Muscle layer of colon (tissue), 2 donors: ENCODE results near the gene BTBD8.

Experiments
- H3K27ac ChIP-seq: one replicate; pipeline ENCODE4 v1.7.0; 2013; ENCODE audit warnings: low read depth, mild to moderate bottlenecking, low read length, moderate library complexity
- H3K27me3 ChIP-seq, 2 donors: one replicate each; pipeline ENCODE4 v1.7.0; 2013; ENCODE audit warnings: low read length in 2 of 2, mild to moderate bottlenecking in 2 of 2; ENCODE audit not compliant: insufficient read depth in 2 of 2, control insufficient read depth in 1 of 2
- H3K36me3 ChIP-seq: one replicate; pipeline ENCODE4 v1.7.0; 2013; ENCODE audit warnings: mild to moderate bottlenecking, low read length; ENCODE audit not compliant: insufficient read depth
- H3K4me1 ChIP-seq: one replicate; pipeline ENCODE4 v1.7.0; 2013; ENCODE audit warnings: mild to moderate bottlenecking, low read length; ENCODE audit not compliant: insufficient read depth
- H3K4me3 ChIP-seq, 2 donors: one replicate each; pipeline ENCODE4 v1.7.0; 2013; ENCODE audit warnings: low read length in 2 of 2, low read depth in 1 of 2, mild to moderate bottlenecking in 1 of 2, moderate library complexity in 1 of 2
- H3K9ac ChIP-seq: one replicate; pipeline ENCODE4 v1.7.0; 2013; ENCODE audit warnings: low read length
- H3K9me3 ChIP-seq: one replicate; pipeline ENCODE4 v1.7.0; 2013; ENCODE audit warnings: mild to moderate bottlenecking, low read length
- donor health status: abdominal sarcoma.
- donor health status: Adenocarcinoma of cecum.

BTBD8 gene

DNA sequence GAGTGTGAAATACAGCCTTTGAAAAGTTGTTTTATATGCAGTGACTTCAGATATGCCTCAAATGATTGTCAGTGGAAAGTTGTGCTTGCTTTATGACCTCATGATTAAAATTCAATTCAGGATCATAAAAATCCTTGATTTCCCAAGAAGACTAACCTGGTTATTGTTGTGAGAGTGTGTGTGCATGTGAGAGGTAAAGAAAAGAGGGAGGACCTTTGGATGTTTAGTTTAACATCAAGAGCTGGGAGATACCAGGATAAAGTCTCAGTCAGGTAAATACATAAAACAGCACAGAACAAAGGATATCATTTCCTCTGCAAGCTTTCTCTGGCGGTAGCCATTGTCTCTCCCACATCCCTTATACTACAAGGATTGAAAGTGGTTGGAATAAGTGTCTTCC, 14.4 kb downstream of the BTBD8 start:
- H3K36me3 ChIP-seq: peaks cover 2% of the 10 kb centered on the region

DNA sequence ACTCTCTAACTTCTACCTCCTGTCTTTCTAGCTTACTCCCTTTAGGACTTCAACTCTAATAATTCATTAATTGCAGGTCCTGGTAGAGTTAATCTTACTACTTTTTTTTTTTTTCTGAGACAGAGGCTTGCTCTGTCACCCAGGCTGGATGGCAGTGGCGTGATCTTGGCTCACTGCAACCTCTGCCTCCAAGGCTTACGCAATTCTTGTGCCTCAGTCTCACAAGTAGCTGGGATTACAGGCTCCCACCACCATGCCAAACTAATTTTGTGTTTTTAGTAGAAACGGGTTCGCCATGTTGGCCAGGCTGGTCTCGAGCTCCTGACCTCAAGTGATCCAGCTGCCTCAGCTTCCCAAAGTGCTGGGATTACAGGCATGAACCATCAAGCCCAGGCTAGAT, 15.7 kb downstream of the BTBD8 start:
- Histone ChIP-seq H3K27ac (no peak overlapping the region), H3K9ac (no peak overlapping the region), H3K4me3 (no peak overlapping the region), H3K27me3 (no peaks in the 10 kb centered on the region), H3K9me3 (no peaks in the 10 kb centered on the region), H3K36me3 (no peaks in the 10 kb centered on the region), H3K4me1 (no peaks in the 10 kb centered on the region)

More for the DNA sequence above, 14.4 kb downstream of the BTBD8 start:
- H3K9me3 ChIP-seq: no peaks in the 10 kb centered on the region
- no peaks in the 10 kb centered on the region for H3K4me1 ChIP-seq
- no peak overlapping the region for H3K27ac ChIP-seq
- no peaks in the 10 kb centered on the region for H3K27me3 ChIP-seq
- no peak overlapping the region for H3K9ac ChIP-seq
- no peak overlapping the region for H3K4me3 ChIP-seq

DNA sequence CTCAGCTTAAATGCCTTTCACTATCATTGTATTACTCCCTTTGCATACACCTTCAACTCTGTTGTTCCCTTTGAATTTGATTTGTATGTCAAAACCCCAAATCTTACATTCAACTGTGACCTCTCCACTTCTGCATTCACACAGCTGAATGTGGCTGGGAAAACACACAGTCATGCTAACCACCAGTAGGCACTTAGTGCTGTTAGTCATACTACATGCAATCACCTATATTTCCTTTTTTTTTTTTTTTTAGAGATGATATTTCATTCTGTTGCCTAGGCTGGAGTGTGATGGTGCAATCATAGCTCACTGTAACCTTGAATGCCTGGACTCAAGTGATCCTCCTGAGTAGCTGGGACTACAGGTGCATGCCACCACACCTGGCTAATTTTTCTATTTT, 16.2 kb downstream of the BTBD8 start:
- Histone ChIP-seq H3K27me3 (no peaks in the 10 kb centered on the region), H3K4me1 (no peaks in the 10 kb centered on the region)

GRCh38 chr1:92105546-92106081, 25.5 kb downstream of the BTBD8 start:
- H3K9ac ChIP-seq: no peak overlapping the region
- no peak overlapping the region for H3K27ac ChIP-seq
- H3K4me1 ChIP-seq: no peaks in the 10 kb centered on the region
- H3K36me3 ChIP-seq: peaks cover 6% of the 10 kb centered on the region
- no peak overlapping the region for H3K4me3 ChIP-seq
- no peaks in the 10 kb centered on the region for H3K27me3 ChIP-seq
- H3K9me3 ChIP-seq: no peaks in the 10 kb centered on the region

More for the DNA sequence above, 16.2 kb downstream of the BTBD8 start:
- H3K27ac ChIP-seq: no peak overlapping the region
- H3K9ac ChIP-seq: no peak overlapping the region
- no peak overlapping the region for H3K4me3 ChIP-seq
- no peaks in the 10 kb centered on the region for H3K9me3 ChIP-seq
- H3K36me3 ChIP-seq: no peaks in the 10 kb centered on the region

DNA sequence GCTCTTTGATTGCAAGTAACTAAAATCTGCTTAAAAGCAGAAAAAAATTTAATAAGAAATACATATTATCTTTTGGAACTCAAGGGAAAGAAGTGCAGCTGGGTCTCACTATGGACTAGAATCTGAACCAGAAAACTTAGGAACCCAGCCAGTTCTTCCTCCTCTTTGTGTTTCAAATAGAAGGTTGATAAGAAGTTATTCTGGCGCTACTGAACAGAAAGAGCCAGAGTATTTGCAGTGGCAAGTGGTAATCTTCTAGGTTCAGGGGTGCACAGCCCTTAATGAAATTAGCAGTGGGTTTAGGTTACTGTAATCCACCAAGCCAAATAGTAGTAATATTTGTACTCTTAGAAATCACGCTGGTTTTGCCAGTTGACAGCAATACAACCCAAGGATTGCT, 28.5 kb downstream of the BTBD8 start:
- no peaks in the 10 kb centered on the region for H3K27me3 ChIP-seq
- no peak overlapping the region for H3K9ac ChIP-seq
- H3K36me3 ChIP-seq: no peaks in the 10 kb centered on the region
- H3K4me1 ChIP-seq: no peaks in the 10 kb centered on the region
- H3K27ac ChIP-seq: no peak overlapping the region
- H3K9me3 ChIP-seq: no peaks in the 10 kb centered on the region
- no peak overlapping the region for H3K4me3 ChIP-seq

GRCh38 chr1:92117526-92117925, 37.4 kb downstream of the BTBD8 start:
- Histone ChIP-seq H3K4me1 (no peaks in the 10 kb centered on the region), H3K27ac (no peak overlapping the region), H3K4me3 (no peak overlapping the region), H3K9ac (no peak overlapping the region), H3K36me3 (no peaks in the 10 kb centered on the region), H3K27me3 (no peaks in the 10 kb centered on the region), H3K9me3 (no peaks in the 10 kb centered on the region)

- Histone ChIP-seq H3K4me1 (no peaks in the 10 kb centered on the region), H3K27me3 (no peaks in the 10 kb centered on the region), H3K27ac (no peak overlapping the region), H3K9me3 (no peaks in the 10 kb centered on the region), H3K4me3 (no peak overlapping the region), H3K9ac (no peak overlapping the region), H3K36me3 (no peaks in the 10 kb centered on the region)
Observed at GRCh38 chr1:92118826-92119225, 38.7 kb downstream of the BTBD8 start.

- H3K9ac ChIP-seq: no peak overlapping the region
- H3K4me3 ChIP-seq: no peak overlapping the region
- no peaks in the 10 kb centered on the region for H3K36me3 ChIP-seq
- H3K27me3 ChIP-seq: no peaks in the 10 kb centered on the region
- no peaks in the 10 kb centered on the region for H3K9me3 ChIP-seq
- H3K27ac ChIP-seq: no peak overlapping the region
- no peaks in the 10 kb centered on the region for H3K4me1 ChIP-seq
Observed at GRCh38 chr1:92123868-92124267, 43.7 kb downstream of the BTBD8 start.

GRCh38 chr1:92125204-92125603, 45.1 kb downstream of the BTBD8 start:
- H3K4me3 ChIP-seq: no peak overlapping the region

GRCh38 chr1:92126088-92126487, 45.9 kb downstream of the BTBD8 start:
- Histone ChIP-seq H3K9ac (no peak overlapping the region), H3K4me1 (no peaks in the 10 kb centered on the region), H3K9me3 (no peaks in the 10 kb centered on the region), H3K4me3 (no peak overlapping the region), H3K36me3 (no peaks in the 10 kb centered on the region), H3K27ac (no peak overlapping the region), H3K27me3 (no peaks in the 10 kb centered on the region)

More at GRCh38 chr1:92125204-92125603, 45.1 kb downstream of the BTBD8 start:
- H3K36me3 ChIP-seq: no peaks in the 10 kb centered on the region
- no peak overlapping the region for H3K9ac ChIP-seq
- H3K27ac ChIP-seq: no peak overlapping the region
- H3K4me1 ChIP-seq: no peaks in the 10 kb centered on the region
- no peaks in the 10 kb centered on the region for H3K9me3 ChIP-seq
- H3K27me3 ChIP-seq: no peaks in the 10 kb centered on the region

DNA sequence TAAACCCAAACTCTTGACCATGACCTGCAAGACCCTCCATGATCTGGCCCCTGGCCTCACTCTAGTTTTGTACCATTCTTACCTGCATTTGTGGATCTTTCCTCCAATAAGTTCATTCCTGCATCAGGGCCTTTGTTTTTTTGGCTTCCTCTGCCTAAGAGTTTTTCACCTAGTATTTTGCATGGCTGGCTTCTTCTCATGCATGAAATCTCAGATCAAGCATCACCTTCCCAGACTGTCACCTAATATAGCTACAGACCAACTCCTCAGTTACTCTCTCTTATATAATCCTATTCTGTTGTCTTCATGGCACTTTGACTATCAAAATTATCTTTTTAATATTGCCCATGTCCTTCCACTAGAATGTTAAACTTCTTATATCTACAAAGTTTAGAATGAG, 54.2 kb downstream of the BTBD8 start:
- Histone ChIP-seq H3K4me3 (no peak overlapping the region), H3K4me1 (no peaks in the 10 kb centered on the region), H3K9me3 (no peaks in the 10 kb centered on the region), H3K27me3 (no peaks in the 10 kb centered on the region), H3K9ac (no peak overlapping the region), H3K36me3 (no peaks in the 10 kb centered on the region), H3K27ac (no peak overlapping the region)

- no peaks in the 10 kb centered on the region for H3K4me1 ChIP-seq
- H3K9ac ChIP-seq: no peak overlapping the region
- H3K36me3 ChIP-seq: no peaks in the 10 kb centered on the region
- H3K9me3 ChIP-seq: no peaks in the 10 kb centered on the region
- H3K4me3 ChIP-seq: no peak overlapping the region
- H3K27ac ChIP-seq: no peak overlapping the region
- H3K27me3 ChIP-seq: no peaks in the 10 kb centered on the region
Observed at GRCh38 chr1:92136341-92136740, 56.2 kb downstream of the BTBD8 start.
